ENCODE results near the gene AVP.

The AVP gene

GRCh38 chr20:3047486-3048419, 36.8 kb downstream of the AVP start:
- DNase-seq (ENCODE audit: low read depth in 2 of 2): no peak

GRCh38 chr20:3046677-3047462, 37.7 kb downstream of the AVP start:
- no peak for DNase-seq (ENCODE audit: low read depth in 2 of 2)

- peak; percentile 80 to 84 for DNase-seq (ENCODE audit: low read depth in 2 of 2)
These were observed 38.5 kb downstream of the AVP start, which contains the start of gene MRPS26 for GRCh38 chr20:3045816-3046676. MRPS26 (plus strand) TSS chr20:3046052; CDS start chr20:3046069, 17 bp downstream.

GRCh38 chr20:3045042-3045815, 39.3 kb downstream of the AVP start:
- peak; percentile 57 to 61 for DNase-seq (ENCODE audit: low read depth in 2 of 2)

- DNase-seq (ENCODE audit: low read depth in 2 of 2): no peak
These were observed 40.1 kb downstream of the AVP start for GRCh38 chr20:3044336-3044965.

DNA sequence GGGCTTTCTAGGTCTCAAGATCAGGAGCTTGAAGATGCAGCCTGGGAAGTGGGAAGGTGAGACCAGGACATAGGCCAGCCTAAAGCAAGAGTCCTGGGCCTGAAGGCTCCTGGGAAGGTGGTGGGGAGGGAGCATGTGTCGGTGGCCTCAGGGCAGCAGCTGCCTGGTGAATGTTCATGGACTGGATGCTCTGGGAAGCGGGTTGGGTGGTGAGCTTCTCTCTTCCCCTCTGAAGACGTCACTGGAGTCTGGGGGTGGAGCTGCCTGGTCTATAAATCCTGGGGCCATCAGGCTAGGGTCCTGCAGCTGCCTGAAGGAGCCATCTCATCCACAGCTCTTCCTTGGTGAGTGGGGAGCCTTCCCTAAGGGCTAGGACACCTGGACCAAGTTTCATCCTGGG, 41.2 kb downstream of the AVP start, which contains the start of gene GNRH2:
Gene GNRH2 (plus strand): TSS at position 301 of the 400 bp plus-strand sequence. CDS start 793 bp downstream, outside the sequence.
- DNase-seq (ENCODE audit: low read depth in 2 of 2): no peak

DNA sequence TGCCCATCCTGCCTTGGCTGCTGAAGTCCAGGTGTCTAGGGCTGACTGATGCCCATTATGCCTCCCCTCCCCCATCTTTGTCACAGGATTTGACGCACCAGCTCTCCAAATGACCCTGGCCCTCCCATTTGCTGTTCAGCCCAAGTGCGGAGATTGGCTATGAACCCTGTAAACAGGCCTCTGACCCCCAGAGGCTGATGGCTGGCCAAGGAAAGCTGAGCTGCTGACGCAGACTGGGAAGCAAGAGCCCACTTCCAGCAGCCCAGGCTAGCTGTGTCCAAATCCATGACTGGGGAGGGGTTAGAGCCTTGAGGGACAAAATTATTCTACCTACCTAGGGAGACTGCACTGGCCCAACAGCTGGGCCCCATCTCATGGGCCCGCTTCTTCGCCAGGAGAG, 41.9 kb downstream of the AVP start:
- DNase-seq (ENCODE audit: low read depth in 2 of 2): no peak

DNA sequence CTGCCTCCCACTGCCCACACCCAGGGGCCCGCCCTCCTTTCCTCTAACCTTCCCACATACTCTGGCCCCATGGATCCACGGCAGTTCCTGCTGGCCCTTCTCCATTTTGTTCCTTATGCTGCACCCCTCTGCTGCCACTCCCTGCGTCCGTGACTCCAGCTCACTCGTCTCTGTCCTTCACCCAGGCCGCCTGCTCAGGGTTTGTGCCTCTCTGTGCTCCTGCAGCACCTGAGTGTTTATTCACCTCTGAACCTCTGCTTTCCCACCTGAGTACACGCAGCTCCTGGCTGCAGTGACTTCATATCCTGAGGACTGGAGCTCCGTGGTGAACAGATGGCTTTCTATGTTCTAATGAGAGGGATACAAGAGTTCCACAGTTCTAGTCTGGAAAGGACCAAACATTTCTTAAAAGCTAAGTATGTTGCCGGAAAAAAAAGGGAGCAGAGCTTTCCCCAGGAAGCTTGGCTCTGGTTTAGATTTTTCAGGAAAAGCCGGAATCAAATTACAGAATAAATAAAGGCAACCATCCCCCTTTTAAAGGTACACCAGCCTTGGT, 42.6 kb downstream of the AVP start:
- DNase-seq (ENCODE audit: low read depth in 2 of 2): no peak

DNA sequence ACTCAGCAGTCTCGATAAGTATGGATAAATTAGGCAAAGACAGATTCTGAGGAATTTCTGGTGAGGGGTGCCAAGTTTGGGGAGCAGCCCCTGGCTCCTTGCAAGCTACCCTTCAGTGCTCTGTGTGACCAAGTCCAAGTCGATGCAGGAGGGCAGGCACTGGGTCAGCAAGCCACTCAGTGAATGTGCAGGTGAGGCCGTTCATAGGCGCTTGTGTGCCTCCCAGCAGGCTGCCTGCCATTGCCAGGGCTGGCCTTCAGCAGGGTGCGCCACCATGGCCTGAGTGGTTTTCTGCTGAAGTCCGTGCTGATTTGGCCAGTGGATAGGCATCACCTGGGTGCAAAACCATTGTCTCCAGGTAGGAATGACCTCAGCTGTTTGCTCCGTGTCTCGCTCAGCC, 44.4 kb downstream of the AVP start:
- DNase-seq (ENCODE audit: low read depth in 2 of 2): no peak

DNA sequence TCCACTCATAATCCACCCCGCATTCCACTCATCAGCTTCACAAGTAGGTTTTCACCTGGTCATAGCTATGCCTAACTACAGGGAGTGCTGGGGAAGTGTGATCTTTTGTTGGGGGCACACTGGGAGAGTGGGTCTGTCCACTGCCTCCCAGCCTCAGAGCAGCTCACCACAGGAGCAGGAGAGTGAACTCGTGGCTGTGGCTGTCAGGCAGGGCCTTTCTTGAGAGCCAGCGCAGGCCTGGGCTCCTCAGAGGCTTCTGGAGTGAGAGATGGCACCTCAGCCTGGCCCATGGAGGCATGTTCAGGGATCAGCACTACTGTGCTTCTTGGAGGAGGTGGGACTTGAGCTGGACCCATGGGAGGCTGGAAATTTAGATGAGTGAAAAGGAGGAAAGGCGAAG, 45.1 kb downstream of the AVP start:
- no peak for DNase-seq (ENCODE audit: low read depth in 2 of 2)

GRCh38 chr20:3038454-3038853, 46.1 kb downstream of the AVP start:
- no peak for DNase-seq (ENCODE audit: low read depth in 2 of 2)

DNA sequence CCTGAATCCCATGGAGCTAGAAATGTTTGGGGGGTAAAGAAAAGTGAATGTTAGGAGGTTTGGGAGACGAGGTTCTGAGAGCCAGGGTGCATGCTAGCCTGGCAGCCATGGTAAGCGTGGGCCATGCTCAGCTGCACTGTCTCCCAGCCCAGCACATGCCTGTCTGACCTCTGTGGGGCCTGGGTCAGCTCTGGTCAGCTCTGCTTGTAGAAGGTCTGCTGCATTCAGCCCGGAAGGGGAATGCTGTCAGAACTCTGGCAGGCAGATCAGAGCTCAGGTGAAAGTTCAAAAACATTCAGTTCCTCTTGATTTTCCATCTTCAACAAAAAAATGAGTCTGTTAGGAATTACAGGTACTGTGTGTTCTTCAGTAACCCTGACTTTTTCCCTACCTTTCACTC, 46.9 kb downstream of the AVP start:
- no peak for DNase-seq (ENCODE audit: low read depth in 2 of 2)

- no peak for DNase-seq (ENCODE audit: low read depth in 2 of 2)
These were observed 51.9 kb downstream of the AVP start for GRCh38 chr20:3032624-3033023.

Measured in stimulated activated CD4-positive, alpha-beta T cell treated with anti-CD3 and anti-CD28 coated beads, Interleukin-4, amount 100 ng/mL, for 48 hours (primary cell).